Mesenchymal stem cell (in vitro differentiated cells and primary cell): ENCODE measurements around the gene TM4SF4.

Experiments
- DNase-seq: peaks from one replicate; pipeline ENCODE4 v3.0.0-alpha.2; 2013
- H2AFZ ChIP-seq: one replicate; pipeline ENCODE4 v1.6.1; 2013; ENCODE audit warnings: low read depth, mild to moderate bottlenecking, control low read depth, inconsistent platforms, low read length, moderate library complexity
- H2AK5ac ChIP-seq: 2 replicates; pipeline ENCODE4 v1.6.1; 2013; ENCODE audit warnings: low read length, moderate library complexity, mild to moderate bottlenecking, inconsistent platforms; ENCODE audit not compliant: severe bottlenecking
- H2BK120ac ChIP-seq: one replicate; pipeline ENCODE4 v1.6.1; 2013; ENCODE audit warnings: low read depth, mild to moderate bottlenecking, inconsistent platforms, low read length, moderate library complexity
- H2BK12ac ChIP-seq, 2 experiments: one replicate each; pipeline ENCODE4 v1.6.1; 2013; ENCODE audit warnings: inconsistent platforms in 2 of 2, low read length in 2 of 2, mild to moderate bottlenecking in 2 of 2, moderate library complexity in 2 of 2, control low read depth in 1 of 2
- H2BK15ac ChIP-seq: one replicate; pipeline ENCODE4 v1.6.1; 2013; ENCODE audit warnings: mild to moderate bottlenecking, low read depth, inconsistent platforms; ENCODE audit not compliant: poor library complexity, severe bottlenecking
- H2BK5ac ChIP-seq: 2 replicates; pipeline ENCODE4 v1.6.1; 2013; ENCODE audit warnings: low read depth, mild to moderate bottlenecking, low read length, control low read depth, inconsistent platforms; ENCODE audit not compliant: poor library complexity, severe bottlenecking
- H3K14ac ChIP-seq, 2 experiments: one replicate each; pipeline ENCODE4 v1.6.1; 2013; ENCODE audit warnings: inconsistent platforms in 2 of 2, low read length in 2 of 2, control low read depth in 1 of 2, mild to moderate bottlenecking in 1 of 2, moderate library complexity in 1 of 2
- H3K18ac ChIP-seq, 2 experiments: one replicate each; pipeline ENCODE4 v1.6.1; 2013; ENCODE audit warnings: inconsistent platforms in 2 of 2, low read length in 2 of 2, control low read depth in 1 of 2, low read depth in 1 of 2, mild to moderate bottlenecking in 1 of 2
- H3K23ac ChIP-seq, 2 experiments: one replicate each; pipeline ENCODE4 v1.6.1; 2013; ENCODE audit warnings: inconsistent platforms in 2 of 2, low read length in 2 of 2, mild to moderate bottlenecking in 2 of 2, moderate library complexity in 2 of 2, control low read depth in 1 of 2
- H3K27ac ChIP-seq: 2 replicates; pipeline ENCODE4 v1.5.1; 2013; ENCODE audit warnings: mild to moderate bottlenecking, moderate library complexity, low read length, control low read depth, inconsistent platforms; ENCODE audit not compliant: poor library complexity, severe bottlenecking
- H3K27me3 ChIP-seq, 2 experiments: 2 replicates each; pipeline versions ENCODE4 v1.6.1 to v1.7.0; 2013; ENCODE audit warnings: low read length in 2 of 2, mild to moderate bottlenecking in 2 of 2, moderate library complexity in 2 of 2, control low read depth in 1 of 2, inconsistent platforms in 1 of 2; ENCODE audit not compliant: control insufficient read depth in 1 of 2, insufficient read depth in 1 of 2
- H3K36me3 ChIP-seq, 2 experiments: 2 replicates each; pipeline versions ENCODE4 v1.6.1 to v1.7.0; 2013; ENCODE audit warnings: low read length in 2 of 2, control low read depth in 1 of 2, inconsistent platforms in 1 of 2, low read depth in 1 of 2, mild to moderate bottlenecking in 1 of 2; ENCODE audit not compliant: insufficient read depth in 2 of 2, control insufficient read depth in 1 of 2
- H3K4ac ChIP-seq, 2 experiments: one replicate each; pipeline ENCODE4 v1.6.1; 2013; ENCODE audit warnings: inconsistent platforms in 2 of 2, low read length in 2 of 2, mild to moderate bottlenecking in 2 of 2, moderate library complexity in 2 of 2, control low read depth in 1 of 2, low read depth in 1 of 2
- H3K4me1 ChIP-seq: 2 replicates; pipeline ENCODE4 v1.6.1; 2013; ENCODE audit warnings: low read depth, low read length, control low read depth; ENCODE audit not compliant: control insufficient read depth, insufficient read depth
- H3K4me2 ChIP-seq: 2 replicates; pipeline ENCODE4 v1.6.1; 2013; ENCODE audit warnings: low read length, mild to moderate bottlenecking, inconsistent platforms; ENCODE audit not compliant: poor library complexity, severe bottlenecking
- H3K4me3 ChIP-seq, 2 experiments: 2 replicates each; pipeline versions ENCODE4 v1.5.1 to v1.7.0; 2013; ENCODE audit warnings: low read length in 2 of 2, mild to moderate bottlenecking in 2 of 2, control low read depth in 1 of 2, low read depth in 1 of 2; ENCODE audit not compliant: insufficient read depth in 1 of 2
- H3K79me1 ChIP-seq: replicated peaks from 2 replicates; pipeline ENCODE4 v1.6.1; 2013; ENCODE audit warnings: mild to moderate bottlenecking, control low read depth, low read length, inconsistent platforms; ENCODE audit not compliant: poor library complexity, severe bottlenecking
- H3K9ac ChIP-seq: 2 replicates; pipeline ENCODE4 v1.7.0; 2013; ENCODE audit warnings: mild to moderate bottlenecking, low read length, moderate library complexity
- H3K9me3 ChIP-seq: 2 replicates; pipeline ENCODE4 v1.7.0; 2013; ENCODE audit warnings: mild to moderate bottlenecking, low read length; ENCODE audit not compliant: control insufficient read depth
- H4K8ac ChIP-seq: one replicate; pipeline ENCODE4 v1.6.1; 2013; ENCODE audit warnings: inconsistent platforms, mild to moderate bottlenecking, low read length, moderate library complexity
- H4K91ac ChIP-seq: one replicate; pipeline ENCODE4 v1.6.1; 2013; ENCODE audit warnings: mild to moderate bottlenecking, low read length, inconsistent platforms
- WGBS: methylation state at CpG from one replicate; pipeline ENCODE4 v1.1.7; 2013; ENCODE audit warnings: mixed read lengths; 5-methylcytosine and 5-hydroxymethylcytosine counted together

Gene TM4SF4

DNA sequence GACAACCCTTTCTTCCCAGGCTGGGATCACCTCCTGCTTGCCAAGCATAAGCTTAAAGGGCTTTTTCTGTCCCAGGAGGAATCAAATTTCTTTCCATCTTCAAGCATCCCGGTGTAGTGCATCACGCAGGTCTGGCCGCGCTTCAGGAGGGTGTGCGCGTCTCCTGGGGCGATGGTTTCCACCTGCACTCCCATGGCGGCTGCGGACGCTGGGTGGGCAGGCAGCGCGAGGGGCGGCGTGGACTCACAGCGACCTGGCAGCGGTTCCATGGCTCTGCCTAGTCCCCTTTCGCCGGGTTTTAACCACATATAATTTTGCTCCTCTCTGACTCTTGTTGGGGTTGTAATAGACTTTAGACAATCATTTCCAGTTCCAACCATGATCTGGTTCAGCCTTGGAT, 10.6 kb upstream of the TM4SF4 start:
- Histone ChIP-seq H2BK120ac (no peak overlapping the region), H3K27me3 (no peaks in the 10 kb centered on the region), H2AK5ac (no peak overlapping the region), H2BK12ac (peak overlapping the region; percentile 31 to 84), H4K8ac (no peak overlapping the region), H2AFZ (no peak overlapping the region), H3K4me1 (peaks cover 4% of the 10 kb centered on the region), H3K79me1 (no peaks in the 10 kb centered on the region), H3K9me3 (no peaks in the 10 kb centered on the region), H4K91ac (no peak overlapping the region), H3K23ac (no peak overlapping the region), H2BK5ac (no peak overlapping the region), H3K9ac (no peak overlapping the region), H3K4ac (no peak overlapping the region), H3K14ac (no peak overlapping the region), H3K36me3 (peaks cover 0 to 4% of the 10 kb centered on the region in 2 experiments), H3K18ac (no peak overlapping the region), H3K4me2 (no peak overlapping the region), H3K4me3 (no peak overlapping the region), H2BK15ac (no peak overlapping the region), H3K27ac (no peak overlapping the region)
- 99% methylated on average over 17 of the region's 18 CpGs for WGBS
- DNase-seq, result no peak

GRCh38 chr3:149464542-149465328, 9.8 kb upstream of the TM4SF4 start:
- H4K8ac ChIP-seq, result no peak overlapping the region
- peak overlapping the region; percentile 54 to 61 for H3K18ac ChIP-seq
- H3K9me3 ChIP-seq, result no peaks in the 10 kb centered on the region
- H3K27me3 ChIP-seq, result no peaks in the 10 kb centered on the region
- H3K4me3 ChIP-seq, result peak overlapping the region in 1 of 2 experiments; percentile 23
- H3K14ac ChIP-seq, result no peak overlapping the region
- no peak overlapping the region for H2BK5ac ChIP-seq
- no peak overlapping the region for H3K23ac ChIP-seq
- H2AK5ac ChIP-seq, result peak overlapping the region; percentile 9
- DNase-seq, result no peak
- no peak overlapping the region for H3K4me2 ChIP-seq
- WGBS, result 94% methylated on average over 30 of the region's 31 CpGs
- H4K91ac ChIP-seq, result no peak overlapping the region
- peaks cover 4% of the 10 kb centered on the region for H3K4me1 ChIP-seq
- peaks cover 0 to 4% of the 10 kb centered on the region in 2 experiments for H3K36me3 ChIP-seq
- H3K27ac ChIP-seq, result no peak overlapping the region
- no peak overlapping the region for H2AFZ ChIP-seq
- peak overlapping the region in 1 of 2 experiments; percentile 75 for H2BK12ac ChIP-seq
- no peaks in the 10 kb centered on the region for H3K79me1 ChIP-seq
- H2BK120ac ChIP-seq, result no peak overlapping the region
- H3K4ac ChIP-seq, result peak overlapping the region; percentile 5 to 20
- H2BK15ac ChIP-seq, result no peak overlapping the region
- no peak overlapping the region for H3K9ac ChIP-seq

- WGBS, result 78% methylated on average over 10 of the region's 10 CpGs
- Histone ChIP-seq H2BK5ac (no peak overlapping the region), H3K79me1 (no peaks in the 10 kb centered on the region), H2BK120ac (no peak overlapping the region), H3K9ac (peak overlapping the region; percentile 50), H3K27ac (peak overlapping the region; percentile 38), H2BK15ac (no peak overlapping the region), H2BK12ac (peak overlapping the region; percentile 55 to 75), H3K14ac (no peak overlapping the region), H2AK5ac (peak overlapping the region; percentile 9), H3K4me3 (peak overlapping the region in 1 of 2 experiments; percentile 23), H3K4me2 (no peak overlapping the region), H4K8ac (peak overlapping the region; percentile 79), H3K27me3 (no peaks in the 10 kb centered on the region), H4K91ac (no peak overlapping the region), H2AFZ (no peak overlapping the region), H3K4me1 (peaks cover 3% of the 10 kb centered on the region), H3K23ac (no peak overlapping the region), H3K4ac (peak overlapping the region in 1 of 2 experiments; percentile 20), H3K18ac (peak overlapping the region in 1 of 2 experiments; percentile 61), H3K9me3 (no peaks in the 10 kb centered on the region), H3K36me3 (peaks cover 0 to 4% of the 10 kb centered on the region in 2 experiments)
- DNase-seq, result no peak
Measured at GRCh38 chr3:149465351-149465883, 9.1 kb upstream of the TM4SF4 start.

DNA sequence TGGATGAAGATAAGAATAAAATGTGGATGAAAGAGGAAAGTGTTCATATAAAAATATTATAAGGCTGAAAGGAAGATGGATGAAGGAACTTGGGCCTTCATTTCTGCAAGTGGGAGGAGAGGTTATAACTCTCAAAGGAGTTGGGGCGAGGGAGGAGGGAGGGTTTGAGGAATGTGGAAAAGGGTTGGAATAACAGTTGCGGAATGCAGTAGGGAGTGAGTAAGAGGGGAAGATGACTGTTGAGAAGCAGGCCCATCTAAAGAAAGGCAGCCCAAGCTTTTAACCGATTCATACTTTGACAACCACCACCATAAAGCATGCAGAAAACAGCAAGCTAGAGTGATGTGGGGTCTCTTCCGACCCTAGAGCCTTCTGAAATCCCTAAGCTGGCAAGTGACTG, 8.3 kb upstream of the TM4SF4 start:
- Histone ChIP-seq H4K8ac (peak overlapping the region; percentile 5), H3K18ac (peak overlapping the region; percentile 16 to 48), H3K4me3 (no peak overlapping the region), H3K14ac (no peak overlapping the region), H2AFZ (peak overlapping the region; percentile 70), H2BK15ac (no peak overlapping the region), H3K36me3 (peaks cover 0 to 4% of the 10 kb centered on the region in 2 experiments), H2BK5ac (peak overlapping the region; percentile 97), H3K79me1 (no peaks in the 10 kb centered on the region), H3K27ac (peak overlapping the region; percentile 98), H3K23ac (no peak overlapping the region), H2BK120ac (no peak overlapping the region), H2BK12ac (no peak overlapping the region), H3K9me3 (no peaks in the 10 kb centered on the region), H3K4me1 (peaks cover 2% of the 10 kb centered on the region), H3K27me3 (no peaks in the 10 kb centered on the region), H3K4me2 (no peak overlapping the region), H2AK5ac (peak overlapping the region; percentile 74), H3K4ac (peak overlapping the region in 1 of 2 experiments; percentile 56), H4K91ac (no peak overlapping the region), H3K9ac (peak overlapping the region; percentile 73)
- WGBS, result 5% methylated on average over 3 of the region's 4 CpGs
- DNase-seq, result peak; percentile 68
